CD4-positive, alpha-beta T cell (primary cell): ENCODE results near the gene EFHC2. TPM values are rescaled to one million over a fixed set of nuclear protein-coding genes. Genes with fewer than 3 reads are reported as not detected.

ENCODE experiments used
- ATAC-seq: fragments of 200-7000 bp; cut with Tn5 transposase; one replicate; pipeline ENCODE4 v1.10.0; 2022; ENCODE audit warnings: mild to moderate bottlenecking; ENCODE audit not compliant: poor library complexity
- CTCF ChIA-PET: fragments of 350-600 bp; sonication (Branson Sonifier 250); formaldehyde crosslinking; loops from one replicate; lab custom pipeline; 2021; ENCODE audit warnings: antibody characterized with exemption, inconsistent platforms; lab: Charles Lee
- POLR2A ChIA-PET: fragments of 350-600 bp; sonication (Branson Sonifier 250); formaldehyde crosslinking; loops from one replicate; lab custom pipeline; 2021; ENCODE audit warnings: antibody characterized with exemption, inconsistent platforms; lab: Charles Lee
- DNase-seq, 14 experiments: peaks; one replicate each; pipeline ENCODE4 v3.0.0-alpha.2; 2013 to 2020; ENCODE audit warnings: mixed read lengths in 2 of 14
- H3K27ac ChIP-seq, 2 donors: one replicate each; pipeline versions ENCODE4 v1.5.1 to v1.7.0; 2013; ENCODE audit warnings: low read length in 2 of 2, low read depth in 1 of 2, mild to moderate bottlenecking in 1 of 2
- H3K27me3 ChIP-seq, 2 experiments: 1 replicate in 1 of 2; 2 replicates in 1 of 2; pipeline versions ENCODE4 v1.6.1 to v1.7.0; 2013; ENCODE audit warnings: low read length in 2 of 2, control low read depth in 1 of 2, mild to moderate bottlenecking in 1 of 2, moderate library complexity in 1 of 2; ENCODE audit not compliant: insufficient read depth in 2 of 2, control insufficient read depth in 1 of 2
- H3K36me3 ChIP-seq: one replicate; pipeline ENCODE4 v1.6.1; 2013; ENCODE audit warnings: low read length, control low read depth; ENCODE audit not compliant: insufficient read depth
- H3K4me1 ChIP-seq: one replicate; pipeline ENCODE4 v1.6.1; 2013; ENCODE audit warnings: low read length, control low read depth; ENCODE audit not compliant: insufficient read depth
- H3K4me3 ChIP-seq: one replicate; pipeline ENCODE4 v1.5.1; 2013; ENCODE audit warnings: mild to moderate bottlenecking, low read length, moderate library complexity
- H3K9me3 ChIP-seq, 2 experiments: 1 replicate in 1 of 2; 2 replicates in 1 of 2; pipeline versions ENCODE4 v1.6.1 to v1.7.0; 2013; ENCODE audit warnings: low read length in 2 of 2, mild to moderate bottlenecking in 2 of 2, control low read depth in 1 of 2, moderate library complexity in 1 of 2; ENCODE audit not compliant: control insufficient read depth in 1 of 2, insufficient read depth in 1 of 2
- H3K27ac Mint-ChIP-seq: one replicate; pipeline ENCODE4 v1.8.0; 2020; ENCODE audit warnings: mixed read lengths
- H3K27me3 Mint-ChIP-seq: one replicate; pipeline ENCODE4 v1.8.0; 2021; ENCODE audit warnings: mixed read lengths
- H3K36me3 Mint-ChIP-seq: one replicate; pipeline ENCODE4 v1.8.0; 2021; ENCODE audit warnings: low read depth, mixed read lengths
- H3K4me1 Mint-ChIP-seq: one replicate; pipeline ENCODE4 v1.8.0; 2021; ENCODE audit warnings: low read depth, mixed read lengths
- H3K4me3 Mint-ChIP-seq: one replicate; pipeline ENCODE4 v1.8.0; 2020; ENCODE audit warnings: mild to moderate bottlenecking, mixed read lengths
- H3K9me3 Mint-ChIP-seq: one replicate; pipeline ENCODE4 v1.8.0; 2020; ENCODE audit warnings: mixed read lengths
- intact Hi-C, 2 experiments: fragments of 100-400 bp; cut with DNase I in 1 of 2; cut with micrococcal nuclease in 1 of 2; formaldehyde crosslinking; loops; one replicate each; pipeline versions ENCODE4 v1.15.1 to v1.9.0; 2023 to 2025; cut with DNase I, micrococcal nuclease
- total RNA-seq, 174 experiments: library from RNA in 2 of 174; stranded (reverse) in 2 of 174; gene quantifications; one replicate each; pipeline ENCODE4 v1.2.3 and lab custom pipeline; 2021 to 2026
- TF ChIP-seq, protein P1 (sequence below): fragments of 200-600 bp; IDR thresholded peaks from one replicate; pipeline ENCODE4 v1.8.0; 2022; ENCODE audit warnings: antibody characterized with exemption, mild to moderate bottlenecking

Gene EFHC2
- total RNA-seq, 2 experiments from 2014 or later, result 2.7 to 3.0 TPM

DNA sequence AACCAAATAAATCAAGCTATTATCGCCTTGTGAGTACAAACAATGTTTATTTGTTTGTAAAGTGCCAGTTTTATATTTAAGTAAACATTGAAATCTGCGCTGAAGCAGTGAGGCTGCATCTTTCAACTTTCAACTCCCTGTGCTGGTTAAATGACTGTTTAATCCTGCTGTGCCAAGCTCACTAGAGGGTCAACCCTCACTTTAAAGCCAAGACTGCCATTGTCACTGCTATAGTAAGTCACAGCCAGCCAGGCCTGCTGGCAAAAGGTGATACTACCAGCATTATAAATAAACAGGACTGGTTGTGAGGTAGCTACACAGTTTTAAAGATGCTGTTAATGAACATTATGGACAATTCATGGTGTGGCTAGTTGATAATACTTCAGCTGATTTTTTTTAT is 34.6 kb downstream of the EFHC2 start:
- H3K27me3 Mint-ChIP-seq, result no peaks in the 10 kb centered on the region
- ATAC-seq (no peak), DNase-seq (no peak)
- CTCF ChIA-PET, result no interaction called here
- Histone ChIP-seq H3K36me3 (no peaks in the 10 kb centered on the region), H3K4me1 (no peaks in the 10 kb centered on the region), H3K27me3 (no peaks in the 10 kb centered on the region), H3K27ac (no peak overlapping the region), H3K4me3 (no peak overlapping the region), H3K9me3 (no peaks in the 10 kb centered on the region)
- H3K27ac Mint-ChIP-seq, result no peak overlapping the region
- H3K4me1 Mint-ChIP-seq, result peaks cover 13% of the 10 kb centered on the region
- no peaks in the 10 kb centered on the region for H3K9me3 Mint-ChIP-seq
- TF ChIP-seq, protein P1, sequence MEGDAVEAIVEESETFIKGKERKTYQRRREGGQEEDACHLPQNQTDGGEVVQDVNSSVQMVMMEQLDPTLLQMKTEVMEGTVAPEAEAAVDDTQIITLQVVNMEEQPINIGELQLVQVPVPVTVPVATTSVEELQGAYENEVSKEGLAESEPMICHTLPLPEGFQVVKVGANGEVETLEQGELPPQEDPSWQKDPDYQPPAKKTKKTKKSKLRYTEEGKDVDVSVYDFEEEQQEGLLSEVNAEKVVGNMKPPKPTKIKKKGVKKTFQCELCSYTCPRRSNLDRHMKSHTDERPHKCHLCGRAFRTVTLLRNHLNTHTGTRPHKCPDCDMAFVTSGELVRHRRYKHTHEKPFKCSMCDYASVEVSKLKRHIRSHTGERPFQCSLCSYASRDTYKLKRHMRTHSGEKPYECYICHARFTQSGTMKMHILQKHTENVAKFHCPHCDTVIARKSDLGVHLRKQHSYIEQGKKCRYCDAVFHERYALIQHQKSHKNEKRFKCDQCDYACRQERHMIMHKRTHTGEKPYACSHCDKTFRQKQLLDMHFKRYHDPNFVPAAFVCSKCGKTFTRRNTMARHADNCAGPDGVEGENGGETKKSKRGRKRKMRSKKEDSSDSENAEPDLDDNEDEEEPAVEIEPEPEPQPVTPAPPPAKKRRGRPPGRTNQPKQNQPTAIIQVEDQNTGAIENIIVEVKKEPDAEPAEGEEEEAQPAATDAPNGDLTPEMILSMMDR, result no peak
- H3K36me3 Mint-ChIP-seq, result no peaks in the 10 kb centered on the region
- POLR2A ChIA-PET, result no interaction called here
- intact Hi-C loops, result no loop called here
- H3K4me3 Mint-ChIP-seq, result no peak overlapping the region

DNA sequence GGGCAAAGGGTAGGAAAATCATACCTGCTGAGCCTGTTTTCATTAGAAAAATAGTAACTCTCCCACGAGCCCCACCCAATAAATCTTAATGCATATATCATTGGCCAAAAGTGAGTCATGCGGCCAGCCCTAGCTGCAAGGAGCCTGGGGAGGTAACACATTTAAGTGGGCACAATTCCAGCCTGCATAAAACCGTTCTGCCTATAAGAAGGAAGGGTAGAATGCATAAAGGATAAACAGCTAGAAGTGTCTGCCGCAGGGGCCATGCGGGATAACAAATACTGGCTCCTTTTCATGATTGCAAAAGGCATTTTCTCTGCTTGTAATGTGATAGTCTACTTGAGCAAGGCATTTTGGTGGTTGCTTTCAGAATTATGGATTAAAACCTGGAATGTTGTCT is 37.1 kb downstream of the EFHC2 start:
- no peaks in the 10 kb centered on the region for H3K36me3 Mint-ChIP-seq
- Histone ChIP-seq H3K4me3 (no peak overlapping the region), H3K36me3 (no peaks in the 10 kb centered on the region), H3K27ac (no peak overlapping the region), H3K9me3 (no peaks in the 10 kb centered on the region), H3K27me3 (no peaks in the 10 kb centered on the region), H3K4me1 (no peaks in the 10 kb centered on the region)
- H3K27me3 Mint-ChIP-seq, result no peaks in the 10 kb centered on the region
- TF ChIP-seq, protein P1, result no peak
- ATAC-seq (no peak), DNase-seq (no peak)
- POLR2A ChIA-PET, result no interaction called here
- H3K4me1 Mint-ChIP-seq, result no peaks in the 10 kb centered on the region
- H3K9me3 Mint-ChIP-seq, result no peaks in the 10 kb centered on the region
- CTCF ChIA-PET, result no interaction called here
- intact Hi-C loops, result no loop called here
- H3K27ac Mint-ChIP-seq, result no peak overlapping the region
- no peak overlapping the region for H3K4me3 Mint-ChIP-seq

DNA sequence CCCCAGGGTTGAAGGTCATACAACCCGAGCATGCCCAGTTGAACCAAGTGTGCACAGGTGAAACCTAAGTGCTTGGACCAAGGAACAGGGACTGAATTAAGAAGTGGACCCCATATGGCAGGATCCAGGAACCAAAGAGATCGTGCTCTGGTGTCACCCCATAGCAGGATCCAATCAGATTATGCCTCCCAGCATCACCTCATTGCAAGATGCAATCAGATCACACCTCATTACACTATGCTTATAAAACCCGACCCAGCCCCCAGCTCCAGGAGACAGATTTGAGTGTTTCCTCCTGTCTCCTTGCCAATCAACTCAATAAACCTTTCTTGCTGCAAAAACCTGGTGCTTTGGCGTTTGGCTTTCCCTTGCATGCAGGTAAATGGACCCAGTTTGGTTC is 37.6 kb downstream of the EFHC2 start:
- Histone ChIP-seq H3K27ac (no peak overlapping the region), H3K36me3 (no peaks in the 10 kb centered on the region), H3K9me3 (no peaks in the 10 kb centered on the region), H3K4me1 (no peaks in the 10 kb centered on the region), H3K27me3 (no peaks in the 10 kb centered on the region), H3K4me3 (no peak overlapping the region)
- no peaks in the 10 kb centered on the region for H3K27me3 Mint-ChIP-seq
- no peaks in the 10 kb centered on the region for H3K36me3 Mint-ChIP-seq
- ATAC-seq (no peak), DNase-seq (no peak)
- ChIA-PET CTCF (no interaction called here), POLR2A (no interaction called here)
- no peaks in the 10 kb centered on the region for H3K4me1 Mint-ChIP-seq
- intact Hi-C loops, result no loop called here
- TF ChIP-seq, protein P1, result no peak
- H3K9me3 Mint-ChIP-seq, result no peaks in the 10 kb centered on the region
- no peak overlapping the region for H3K4me3 Mint-ChIP-seq
- H3K27ac Mint-ChIP-seq, result no peak overlapping the region
